HepG2 (cell line): ENCODE data around the gene KIAA1755. TPM values are rescaled to one million over a fixed set of nuclear protein-coding genes. Genes with fewer than 3 reads are reported as not detected.

Experiments used
- AKAP8 ChIP-seq: sonication (generic); formaldehyde crosslinking; IDR thresholded peaks from 2 replicates; pipeline ENCODE4 v1.5.1; 2020; ENCODE audit warnings: mild to moderate bottlenecking, missing genetic modification reagents
- ARID2 ChIP-seq: sonication (generic); formaldehyde crosslinking; IDR thresholded peaks from 2 replicates; pipeline ENCODE4 v1.8.1; 2022; ENCODE audit warnings: mild to moderate bottlenecking, missing genetic modification reagents, borderline replicate concordance
- BATF2 ChIP-seq: sonication (generic); formaldehyde crosslinking; IDR thresholded peaks from 2 replicates; pipeline ENCODE4 v1.8.0; 2022; ENCODE audit warnings: mild to moderate bottlenecking, missing genetic modification reagents, moderate library complexity
- E2F5 ChIP-seq: sonication (generic); formaldehyde crosslinking; conservative IDR thresholded peaks from 2 replicates; pipeline ENCODE4 v1.4.0; 2020; ENCODE audit warnings: missing genetic modification reagents
- GATAD2A ChIP-seq: IDR thresholded peaks from 2 replicates; pipeline ENCODE4 v1.6.1; 2016
- GZF1 ChIP-seq: sonication (generic); formaldehyde crosslinking; IDR thresholded peaks from 2 replicates; pipeline ENCODE4 v1.5.1; 2020; ENCODE audit warnings: mild to moderate bottlenecking, missing genetic modification reagents
- HDAC2 ChIP-seq: sonication (generic); formaldehyde crosslinking; IDR thresholded peaks from 2 replicates; pipeline ENCODE4 v1.4.0; 2020; ENCODE audit warnings: missing genetic modification reagents
- ISL2 ChIP-seq: sonication (generic); formaldehyde crosslinking; IDR thresholded peaks from 2 replicates; pipeline ENCODE4 v1.5.0; 2020; ENCODE audit warnings: missing genetic modification reagents
- MEIS1 ChIP-seq: sonication (generic); formaldehyde crosslinking; IDR thresholded peaks from 2 replicates; pipeline ENCODE4 v1.9.0; 2021; ENCODE audit warnings: mild to moderate bottlenecking, missing genetic modification reagents, moderate library complexity, borderline replicate concordance
- PHB2 ChIP-seq: fragments of 450-650 bp; IDR thresholded peaks from 2 replicates; pipeline ENCODE4 v1.6.1; 2018; ENCODE audit not compliant: partially characterized antibody
- RBM39 ChIP-seq: fragments of 200-400 bp; formaldehyde crosslinking; IDR thresholded peaks from one replicate; pipeline ENCODE4 v1.6.1; 2018; ENCODE audit warnings: antibody characterized with exemption, mild to moderate bottlenecking, low read depth, low read length; ENCODE audit not compliant: poor library complexity, severe bottlenecking
- RELA ChIP-seq: sonication (generic); formaldehyde crosslinking; IDR thresholded peaks from 2 replicates; pipeline ENCODE4 v1.4.0; 2020; ENCODE audit warnings: missing genetic modification reagents
- SP1 ChIP-seq, 2 experiments: fragments of 450-650 bp in 1 of 2; sonication (generic) in 1 of 2; formaldehyde crosslinking in 1 of 2; IDR thresholded peaks; 2 replicates each; pipeline versions ENCODE4 v1.4.0 to v1.6.1; 2016 to 2020; ENCODE audit warnings: missing genetic modification reagents in 1 of 2
- TEAD3 ChIP-seq: optimal IDR thresholded peaks from 2 replicates; pipeline ENCODE3; 2016; ENCODE audit warnings: borderline replicate concordance
- THAP11 ChIP-seq: IDR thresholded peaks from 2 replicates; pipeline ENCODE4 v1.6.1; 2016; ENCODE audit warnings: missing biosample characterization, missing genetic modification reagents
- U2AF1 ChIP-seq: fragments of 200-400 bp; formaldehyde crosslinking; optimal IDR thresholded peaks from 2 replicates; pipeline ENCODE3; 2017; ENCODE audit warnings: mild to moderate bottlenecking, low read depth, low read length
- ZBTB2 ChIP-seq: sonication (generic); formaldehyde crosslinking; IDR thresholded peaks from 2 replicates; pipeline ENCODE4 v1.8.0; 2022; ENCODE audit warnings: low read depth, missing genetic modification reagents
- ZBTB46 ChIP-seq: sonication (generic); formaldehyde crosslinking; IDR thresholded peaks from 2 replicates; pipeline ENCODE4 v1.4.0; 2020; ENCODE audit warnings: mild to moderate bottlenecking, missing genetic modification reagents, borderline replicate concordance
- ZFP36 ChIP-seq: fragments of 150-350 bp; IDR thresholded peaks from 2 replicates; pipeline ENCODE4 v1.6.1; 2018; ENCODE audit warnings: borderline replicate concordance, low read length, low read depth; ENCODE audit not compliant: partially characterized antibody
- ZIK1 ChIP-seq: sonication (generic); formaldehyde crosslinking; IDR thresholded peaks from 2 replicates; pipeline ENCODE4 v1.5.0; 2020; ENCODE audit warnings: mild to moderate bottlenecking, low read depth, missing genetic modification reagents, borderline replicate concordance
- ZNF18 ChIP-seq: sonication (generic); formaldehyde crosslinking; IDR thresholded peaks from 2 replicates; pipeline ENCODE4 v1.8.0; 2022; ENCODE audit warnings: mild to moderate bottlenecking, missing genetic modification reagents; ENCODE audit not compliant: insufficient replicate concordance
- ZNF432 ChIP-seq: sonication (generic); formaldehyde crosslinking; IDR thresholded peaks from 2 replicates; pipeline ENCODE4 v1.5.0; 2020; ENCODE audit warnings: missing genetic modification reagents, mild to moderate bottlenecking, borderline replicate concordance
- ZNF616 ChIP-seq: sonication (generic); formaldehyde crosslinking; IDR thresholded peaks from 2 replicates; pipeline ENCODE4 v1.5.0; 2020; ENCODE audit warnings: low read depth, mild to moderate bottlenecking, missing genetic modification reagents
- polyA plus RNA-seq, 8 experiments: library from polyadenylated mRNA; depleted of rRNA in 3 of 8; stranded (reverse) in 7 of 8; unstranded in 1 of 8; fragments of >200 nt; fragmentation: Illumina TruSeq in 4 of 8; extraction: Trizol in 4 of 8; gene quantifications; 2 replicates each; pipeline versions ENCODE4 v1.2.1 to v1.2.3, GENCODE V29; 2011 to 2016; ENCODE audit warnings: low read depth in 4 of 8, missing spikeins in 1 of 8, mixed read lengths in 1 of 8; ENCODE audit not compliant: insufficient read depth in 1 of 8
- total RNA-seq, 5 experiments: library from RNA; depleted of rRNA; stranded (reverse); fragments of >200 nt; fragmentation: Illumina TruSeq; extraction: Trizol; gene quantifications; 2 replicates each; pipeline ENCODE4 v1.2.3, GENCODE V29; 2016; ENCODE audit warnings: low read depth in 1 of 5

The KIAA1755 gene
- total and polyA plus RNA-seq, 2 of the 13 experiments (the other 11 are each of a cell fraction or from before 2014, with no cell fraction given) = 0.04 TPM; not detected in 1

- TF ChIP-seq E2F5 (CRISPR knock-in tag) (no peak), ARID2 (no peak), TEAD3 (CRISPR knock-in tag) (peak; percentile 63), SP1 (IDR thresholded peaks at IDR 0.05) (no peak), SP1 (CRISPR knock-in tag; IDR thresholded peaks at IDR 0.05) (peak; percentile 27; the same call in 1 of the 2 replicates), HDAC2 (CRISPR knock-in tag) (no peak), U2AF1 (no peak), ZNF18 (no peak), ISL2 (CRISPR knock-in tag) (no peak), GATAD2A (CRISPR knock-in tag) (no peak), PHB2 (no peak), ZBTB46 (CRISPR knock-in tag) (no peak), ZNF616 (CRISPR knock-in tag) (no peak), ZFP36 (peak; percentile 76), BATF2 (CRISPR knock-in tag) (no peak), ZBTB2 (CRISPR knock-in tag) (no peak), RBM39 (no peak), AKAP8 (CRISPR knock-in tag) (no peak), ZNF432 (CRISPR knock-in tag) (no peak), MEIS1 (CRISPR knock-in tag) (no peak), GZF1 (CRISPR knock-in tag) (no peak), ZIK1 (CRISPR knock-in tag) (no peak), THAP11 (CRISPR knock-in tag) (0 out of 2 replicates have a peak, but pooled peaks have one; percentile 34), RELA (CRISPR knock-in tag) (no peak)
Observed at GRCh38 chr20:38173237-38174156, 87.0 kb downstream of the KIAA1755 start (continued).
